T-helper 2 cell treated with Interferon-gamma antibody and Interleukin-4, amounts not matched to agents 5 μg/mL and 100 μg/mL, for 36 hours (primary cell): ENCODE data around the gene SIAH2.

Experiments used
- DNase-seq: peaks from one replicate; pipeline ENCODE4 v3.0.0; 2021; ENCODE audit warnings: low spot score
- H3K27ac Mint-ChIP-seq: one replicate; pipeline ENCODE4 v1.8.0; 2021; ENCODE audit warnings: mild to moderate bottlenecking, mixed read lengths
- H3K27me3 Mint-ChIP-seq: one replicate; pipeline ENCODE4 v1.8.0; 2021; ENCODE audit warnings: low read depth, mixed read lengths
- H3K36me3 Mint-ChIP-seq: one replicate; pipeline ENCODE4 v1.8.0; 2021; ENCODE audit warnings: low read depth, mixed read lengths
- H3K4me1 Mint-ChIP-seq: one replicate; pipeline ENCODE4 v1.8.0; 2021; ENCODE audit warnings: low read depth, mixed read lengths
- H3K4me3 Mint-ChIP-seq: one replicate; pipeline ENCODE4 v1.8.0; 2022; ENCODE audit warnings: mild to moderate bottlenecking, moderate library complexity, mixed read lengths
- H3K9me3 Mint-ChIP-seq: one replicate; pipeline ENCODE4 v1.8.0; 2021; ENCODE audit warnings: mixed read lengths

The SIAH2 gene

DNA sequence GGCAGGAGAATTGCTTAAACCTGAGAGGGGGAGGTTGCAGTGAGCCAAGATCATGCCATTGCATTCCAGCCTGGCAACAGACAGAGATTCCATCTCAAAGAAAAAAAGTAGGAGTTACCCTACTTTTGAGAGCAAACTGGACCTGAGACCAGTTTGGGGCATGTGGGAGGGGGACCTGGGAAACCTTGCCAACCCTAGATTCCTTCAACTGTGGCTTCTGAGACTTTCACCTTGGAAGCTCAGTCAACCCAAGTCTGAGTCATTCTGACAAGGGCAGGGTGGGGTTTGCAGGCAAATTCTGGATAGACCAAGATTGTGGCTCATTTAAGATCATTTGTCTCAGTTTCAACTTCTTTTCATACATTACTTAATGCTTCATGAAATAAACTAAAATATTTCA is 23.8 kb upstream of the SIAH2 start:
- H3K4me1 Mint-ChIP-seq: peaks cover 28% of the 10 kb centered on the region
- no peaks in the 10 kb centered on the region for H3K9me3 Mint-ChIP-seq
- no peaks in the 10 kb centered on the region for H3K36me3 Mint-ChIP-seq
- H3K27me3 Mint-ChIP-seq: peaks cover 3% of the 10 kb centered on the region
- no peak overlapping the region for H3K4me3 Mint-ChIP-seq
- H3K27ac Mint-ChIP-seq: no peak overlapping the region
- DNase-seq: peak; percentile 55

GRCh38 chr3:150784747-150785125 is 21.8 kb upstream of the SIAH2 start:
- H3K27ac Mint-ChIP-seq: peak overlapping the region; percentile 67
- peaks cover 29% of the 10 kb centered on the region for H3K4me1 Mint-ChIP-seq
- no peak overlapping the region for H3K4me3 Mint-ChIP-seq

DNA sequence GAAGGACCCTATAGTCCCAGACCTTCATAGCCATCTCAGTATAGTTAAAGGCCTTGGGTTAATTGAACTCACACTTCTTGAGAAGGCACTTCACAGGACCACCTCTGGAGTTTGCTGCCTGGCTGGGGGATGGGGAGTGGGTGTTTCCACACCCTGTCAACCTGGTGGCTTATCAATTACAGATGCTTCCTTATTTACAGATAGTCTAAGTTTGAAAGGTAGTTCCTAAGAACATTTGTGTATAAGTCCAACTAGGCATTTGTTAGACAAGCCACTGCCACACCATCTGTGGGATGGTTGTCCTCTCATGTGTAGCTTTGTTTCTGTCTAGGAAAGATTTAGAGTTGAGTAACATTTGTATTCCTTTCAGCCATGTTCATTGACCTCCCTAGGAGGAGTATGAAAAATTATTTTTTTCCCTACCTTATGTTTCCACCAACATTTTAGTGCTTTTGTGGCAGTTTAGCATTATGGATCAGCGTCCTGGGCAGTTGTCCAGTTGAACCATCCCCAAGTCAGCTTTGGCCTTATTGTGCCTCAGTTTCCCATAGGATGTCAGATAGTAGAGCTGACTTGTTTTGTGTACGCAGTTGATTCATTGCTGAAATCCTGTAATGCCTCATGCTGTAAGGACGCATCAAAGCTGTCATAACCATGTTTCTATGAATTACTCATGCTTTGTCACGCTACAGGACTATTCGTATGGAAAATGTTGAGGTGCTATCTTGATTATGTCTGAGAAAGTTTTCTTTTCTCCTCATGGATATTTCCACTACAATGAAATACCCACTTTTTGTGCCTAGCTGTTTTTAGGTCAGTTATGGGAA is 21.2 kb upstream of the SIAH2 start:
- peak overlapping the region; percentile 67 for H3K27ac Mint-ChIP-seq
- no peaks in the 10 kb centered on the region for H3K9me3 Mint-ChIP-seq
- H3K27me3 Mint-ChIP-seq: no peaks in the 10 kb centered on the region

More at GRCh38 chr3:150784747-150785125, 21.8 kb upstream of the SIAH2 start:
- H3K36me3 Mint-ChIP-seq: no peaks in the 10 kb centered on the region
- H3K9me3 Mint-ChIP-seq: no peaks in the 10 kb centered on the region
- DNase-seq: no peak
- H3K27me3 Mint-ChIP-seq: no peaks in the 10 kb centered on the region

GRCh38 chr3:150783316-150783715 is 20.3 kb upstream of the SIAH2 start:
- H3K27me3 Mint-ChIP-seq: no peaks in the 10 kb centered on the region
- H3K27ac Mint-ChIP-seq: no peak overlapping the region
- no peak for DNase-seq
- no peaks in the 10 kb centered on the region for H3K36me3 Mint-ChIP-seq
- no peaks in the 10 kb centered on the region for H3K9me3 Mint-ChIP-seq
- no peak overlapping the region for H3K4me3 Mint-ChIP-seq
- peaks cover 29% of the 10 kb centered on the region for H3K4me1 Mint-ChIP-seq

More for the DNA sequence above, 21.2 kb upstream of the SIAH2 start:
- Mint-ChIP-seq H3K4me1 (peaks cover 29% of the 10 kb centered on the region), H3K36me3 (no peaks in the 10 kb centered on the region), H3K4me3 (no peak overlapping the region)
- peak; percentile 54 for DNase-seq

DNA sequence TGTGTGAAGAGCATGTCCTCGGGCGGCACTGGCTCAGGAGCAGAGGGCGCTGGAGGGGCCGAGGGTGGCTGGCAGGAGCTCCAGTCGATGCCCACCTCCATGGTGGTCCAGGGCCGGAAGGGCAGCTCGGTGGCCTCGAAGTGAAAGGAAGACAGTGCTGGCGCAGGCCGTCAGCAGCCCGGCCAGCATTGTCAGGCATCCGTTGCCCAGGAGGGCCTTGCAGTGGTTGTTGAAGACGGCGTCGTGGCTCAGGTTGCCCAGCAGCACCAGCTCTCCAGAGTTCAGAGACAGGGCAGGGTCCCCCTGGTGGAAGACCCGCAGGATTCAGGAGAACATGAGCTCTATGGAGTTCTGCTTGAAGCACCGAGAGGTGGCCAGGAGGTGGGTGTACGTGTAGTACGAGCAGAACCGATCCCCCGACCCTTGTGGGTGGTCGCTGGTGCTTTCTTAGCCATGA is 16.5 kb upstream of the SIAH2 start:
- no peak overlapping the region for H3K4me3 Mint-ChIP-seq
- DNase-seq: no peak
- no peaks in the 10 kb centered on the region for H3K27me3 Mint-ChIP-seq
- H3K4me1 Mint-ChIP-seq: peaks cover 13% of the 10 kb centered on the region
- no peaks in the 10 kb centered on the region for H3K36me3 Mint-ChIP-seq
- H3K27ac Mint-ChIP-seq: no peak overlapping the region
- no peaks in the 10 kb centered on the region for H3K9me3 Mint-ChIP-seq

DNA sequence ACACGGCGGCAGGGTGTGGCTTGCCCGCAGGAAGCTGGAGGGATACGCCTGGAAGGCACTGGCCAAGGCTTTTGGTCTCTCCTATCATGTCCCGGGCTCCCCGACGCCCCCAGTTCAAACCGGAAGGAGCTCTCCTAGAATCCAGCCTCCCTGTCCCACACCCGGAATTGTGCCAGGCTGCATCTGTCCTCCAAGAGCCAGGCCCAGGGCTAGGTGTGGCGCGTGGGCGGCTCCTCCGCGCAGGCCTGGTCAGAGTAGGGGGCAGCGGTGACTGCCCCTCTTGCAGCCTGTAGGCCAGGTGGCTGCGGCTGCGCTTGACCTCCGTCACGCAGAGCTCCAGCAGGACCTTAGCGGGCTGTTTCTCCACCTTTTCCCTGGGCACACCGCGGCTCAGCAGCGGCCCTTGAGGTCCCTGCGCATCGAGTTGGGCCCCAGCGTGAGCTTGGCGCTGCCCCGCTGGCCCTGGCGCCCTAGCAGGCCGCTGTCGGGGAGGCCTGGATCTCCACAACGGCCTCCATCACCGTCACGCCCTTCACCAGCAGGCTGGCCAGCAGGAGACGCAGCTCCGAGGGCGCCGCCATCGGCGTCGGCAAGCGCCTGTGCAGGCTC is 15.9 kb upstream of the SIAH2 start:
- Mint-ChIP-seq H3K9me3 (no peaks in the 10 kb centered on the region), H3K27ac (no peak overlapping the region), H3K36me3 (no peaks in the 10 kb centered on the region)

DNA sequence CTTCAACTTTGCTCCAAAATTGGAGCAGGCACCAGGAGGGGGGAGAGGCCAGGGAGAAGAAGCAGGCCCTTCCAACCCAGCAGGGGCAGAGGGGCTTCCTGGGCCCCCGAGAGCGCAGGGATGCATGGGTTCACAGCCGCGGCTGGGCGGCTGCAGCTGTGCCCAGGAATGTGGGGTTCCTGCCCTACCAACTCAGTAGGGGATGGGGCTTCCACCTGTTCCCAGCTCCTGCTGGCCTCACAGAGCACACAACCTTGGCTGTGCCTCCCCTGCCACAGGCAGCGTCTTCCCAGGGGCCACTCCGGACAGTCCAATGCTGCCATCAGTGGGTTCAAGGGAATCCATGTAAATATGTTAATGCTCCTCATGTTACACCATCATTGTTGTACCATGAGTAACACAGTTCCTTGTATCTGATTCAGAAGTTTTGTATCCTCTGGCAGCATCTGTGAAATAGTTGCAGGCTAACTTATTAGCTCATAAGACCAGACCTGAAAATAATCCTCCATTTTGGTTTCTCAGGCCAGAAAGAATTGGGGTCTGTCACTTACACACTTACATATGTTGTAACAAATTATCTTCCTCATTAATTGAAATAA is 12.1 kb upstream of the SIAH2 start:
- H3K4me3 Mint-ChIP-seq: no peak overlapping the region
- H3K4me1 Mint-ChIP-seq: no peaks in the 10 kb centered on the region
- H3K9me3 Mint-ChIP-seq: no peaks in the 10 kb centered on the region
- H3K36me3 Mint-ChIP-seq: no peaks in the 10 kb centered on the region
- H3K27ac Mint-ChIP-seq: no peak overlapping the region
- no peak for DNase-seq
- H3K27me3 Mint-ChIP-seq: no peaks in the 10 kb centered on the region

More for the DNA sequence above, 15.9 kb upstream of the SIAH2 start:
- peaks cover 8% of the 10 kb centered on the region for H3K4me1 Mint-ChIP-seq
- no peak for DNase-seq
- no peak overlapping the region for H3K4me3 Mint-ChIP-seq
- H3K27me3 Mint-ChIP-seq: no peaks in the 10 kb centered on the region

- H3K27ac Mint-ChIP-seq: no peak overlapping the region
- no peaks in the 10 kb centered on the region for H3K4me1 Mint-ChIP-seq
- DNase-seq: no peak
- H3K36me3 Mint-ChIP-seq: no peaks in the 10 kb centered on the region
- no peaks in the 10 kb centered on the region for H3K9me3 Mint-ChIP-seq
- H3K4me3 Mint-ChIP-seq: no peak overlapping the region
- no peaks in the 10 kb centered on the region for H3K27me3 Mint-ChIP-seq
Observed at GRCh38 chr3:150773616-150774192, 10.7 kb upstream of the SIAH2 start.

GRCh38 chr3:150771600-150771999 is 8.6 kb upstream of the SIAH2 start:
- no peak for DNase-seq
- Mint-ChIP-seq H3K9me3 (no peaks in the 10 kb centered on the region), H3K27me3 (no peaks in the 10 kb centered on the region), H3K4me1 (no peaks in the 10 kb centered on the region), H3K27ac (no peak overlapping the region), H3K4me3 (no peak overlapping the region), H3K36me3 (no peaks in the 10 kb centered on the region)

GRCh38 chr3:150770681-150771080 is 7.7 kb upstream of the SIAH2 start:
- H3K27me3 Mint-ChIP-seq: no peaks in the 10 kb centered on the region
- H3K27ac Mint-ChIP-seq: no peak overlapping the region
- DNase-seq: no peak
- H3K9me3 Mint-ChIP-seq: no peaks in the 10 kb centered on the region
- no peaks in the 10 kb centered on the region for H3K36me3 Mint-ChIP-seq
- no peak overlapping the region for H3K4me3 Mint-ChIP-seq
- H3K4me1 Mint-ChIP-seq: peaks cover 8% of the 10 kb centered on the region

- no peak overlapping the region for H3K27ac Mint-ChIP-seq
Observed at GRCh38 chr3:150766742-150767141, 3.8 kb upstream of the SIAH2 start.

GRCh38 chr3:150765949-150766720 is 3.2 kb upstream of the SIAH2 start:
- Mint-ChIP-seq H3K9me3 (no peaks in the 10 kb centered on the region), H3K27ac (no peak overlapping the region), H3K27me3 (no peaks in the 10 kb centered on the region), H3K4me3 (no peak overlapping the region), H3K4me1 (peaks cover 24% of the 10 kb centered on the region), H3K36me3 (peaks cover 6% of the 10 kb centered on the region)
- DNase-seq: peak; percentile 62

More at GRCh38 chr3:150766742-150767141, 3.8 kb upstream of the SIAH2 start:
- Mint-ChIP-seq H3K27me3 (no peaks in the 10 kb centered on the region), H3K4me1 (peaks cover 24% of the 10 kb centered on the region), H3K4me3 (no peak overlapping the region), H3K36me3 (peaks cover 3% of the 10 kb centered on the region), H3K9me3 (no peaks in the 10 kb centered on the region)
- no peak for DNase-seq

- no peaks in the 10 kb centered on the region for H3K9me3 Mint-ChIP-seq
- H3K27me3 Mint-ChIP-seq: no peaks in the 10 kb centered on the region
- DNase-seq: no peak
- H3K4me1 Mint-ChIP-seq: peaks cover 29% of the 10 kb centered on the region
- H3K36me3 Mint-ChIP-seq: peaks cover 15% of the 10 kb centered on the region
- peak overlapping the region; percentile 98 for H3K4me3 Mint-ChIP-seq
- peak overlapping the region; percentile 100 for H3K27ac Mint-ChIP-seq
Observed at GRCh38 chr3:150764967-150765366, 2.0 kb upstream of the SIAH2 start.
